ES-I3 (cell line): Measurements from ENCODE around the gene TVP23B.
A peak's percentile ranks its signal among the peaks of the same experiment; 100 is the strongest.
"Not testable (repeated sequence)": the region's sequence is repeated elsewhere in the genome, so short reads cannot be mapped to it uniquely, and the experiment has no call there.

ENCODE experiments used
- H3K36me3 ChIP-seq: 2 replicates; pipeline ENCODE4 v1.6.1; 2013; ENCODE audit warnings: mild to moderate bottlenecking, low read length, control low read depth, moderate library complexity; ENCODE audit not compliant: insufficient read depth
- H3K4me1 ChIP-seq: 2 replicates; pipeline ENCODE4 v1.6.1; 2013; ENCODE audit warnings: mild to moderate bottlenecking, control low read depth, low read length; ENCODE audit not compliant: insufficient read depth
- H3K9ac ChIP-seq: 2 replicates; pipeline ENCODE4 v1.6.1; 2013; ENCODE audit warnings: low read depth, mild to moderate bottlenecking, low read length, moderate library complexity
- H3K9me3 ChIP-seq: 2 replicates; pipeline ENCODE4 v1.6.1; 2013; ENCODE audit warnings: mild to moderate bottlenecking, low read length, moderate library complexity; ENCODE audit not compliant: control insufficient read depth, insufficient read depth

TVP23B gene

GRCh38 chr17:18760221-18760620 is 20.8 kb upstream of the TVP23B start:
- H3K9ac ChIP-seq, H3K9me3 ChIP-seq, H3K4me1 ChIP-seq: not testable (repeated sequence)

GRCh38 chr17:18770572-18770971 is 10.4 kb upstream of the TVP23B start:
- not testable (repeated sequence) for H3K36me3 ChIP-seq, H3K9ac ChIP-seq, H3K9me3 ChIP-seq, H3K4me1 ChIP-seq

More at GRCh38 chr17:18760221-18760620, 20.8 kb upstream of the TVP23B start:
- not testable (repeated sequence) for H3K36me3 ChIP-seq

- H3K9ac ChIP-seq, H3K9me3 ChIP-seq, H3K4me1 ChIP-seq, H3K36me3 ChIP-seq: not testable (repeated sequence)
Observed at GRCh38 chr17:18771066-18771465, 9.9 kb upstream of the TVP23B start.

- Histone ChIP-seq H3K4me1 (no peaks in the 10 kb centered on the region), H3K9me3 (no peaks in the 10 kb centered on the region), H3K36me3 (no peaks in the 10 kb centered on the region), H3K9ac (no peak overlapping the region)
Observed at GRCh38 chr17:18772471-18772870, 8.5 kb upstream of the TVP23B start.

GRCh38 chr17:18781805-18782204 is 822 bp downstream of the TVP23B start:
- not testable (repeated sequence) for H3K36me3 ChIP-seq, H3K9me3 ChIP-seq
- peak overlapping the region; percentile 65; the same call in 1 of the 2 replicates for H3K9ac ChIP-seq

DNA sequence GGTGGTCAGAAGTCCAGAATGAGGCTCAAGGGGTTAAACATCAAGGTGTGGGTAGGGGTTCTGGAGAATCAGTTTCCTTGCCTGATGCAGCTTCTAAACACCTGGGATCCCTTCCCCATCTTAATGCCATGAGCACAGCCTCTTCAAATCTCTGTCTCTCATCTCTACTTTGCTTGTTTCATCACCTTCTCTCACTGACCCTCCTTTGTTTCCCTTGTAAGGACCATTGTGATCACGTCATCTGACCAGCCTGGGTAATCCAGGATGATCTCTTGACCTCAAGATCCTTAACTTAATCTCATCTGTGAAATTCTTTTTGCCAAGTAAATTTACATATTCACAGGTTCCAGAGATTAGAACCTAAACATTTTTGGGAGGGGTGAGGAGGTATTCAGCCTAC is 5.0 kb downstream of the TVP23B start:
- not testable (repeated sequence) for H3K36me3 ChIP-seq, H3K9ac ChIP-seq, H3K9me3 ChIP-seq, H3K4me1 ChIP-seq

More at GRCh38 chr17:18781805-18782204, 822 bp downstream of the TVP23B start:
- not testable (repeated sequence) for H3K4me1 ChIP-seq

DNA sequence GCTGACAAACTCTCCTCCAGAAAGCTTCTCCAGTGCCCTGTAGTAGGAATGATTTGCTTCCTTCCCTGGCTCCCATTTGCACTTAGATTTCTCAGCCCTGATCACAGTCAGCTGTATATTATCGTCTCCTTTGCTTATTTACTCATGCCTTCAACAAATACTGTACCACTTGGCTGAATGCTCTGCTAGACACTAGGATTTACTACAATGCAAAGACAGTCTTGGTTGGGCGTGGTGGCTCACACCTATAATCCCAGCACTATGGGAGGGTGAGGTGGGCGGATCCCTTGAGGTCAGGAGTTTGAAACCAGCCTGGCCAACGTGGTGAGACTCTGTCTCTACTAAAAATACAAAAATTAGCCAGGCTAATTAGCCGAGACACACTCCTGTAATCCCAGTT is 5.9 kb downstream of the TVP23B start:
- not testable (repeated sequence) for H3K9me3 ChIP-seq, H3K36me3 ChIP-seq, H3K9ac ChIP-seq, H3K4me1 ChIP-seq

DNA sequence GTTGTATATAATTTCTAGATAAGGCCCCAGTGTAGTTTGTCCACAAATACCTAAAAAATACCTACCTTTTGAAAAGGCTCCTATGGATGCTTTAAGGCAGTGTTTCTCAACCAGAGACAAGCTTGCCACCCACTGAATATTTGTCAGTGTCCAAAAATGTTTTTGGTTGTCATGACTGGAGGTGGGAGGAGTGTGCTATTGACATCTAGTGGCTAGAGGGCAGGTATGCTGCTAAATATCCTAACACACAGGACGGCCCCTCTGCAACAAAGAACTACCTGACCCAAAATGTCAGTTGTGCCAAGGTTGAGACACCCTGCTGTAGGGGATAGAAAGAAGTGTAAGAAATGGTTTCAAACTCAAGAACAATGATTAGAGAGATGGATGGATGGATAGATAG is 10.4 kb downstream of the TVP23B start:
- not testable (repeated sequence) for H3K36me3 ChIP-seq

DNA sequence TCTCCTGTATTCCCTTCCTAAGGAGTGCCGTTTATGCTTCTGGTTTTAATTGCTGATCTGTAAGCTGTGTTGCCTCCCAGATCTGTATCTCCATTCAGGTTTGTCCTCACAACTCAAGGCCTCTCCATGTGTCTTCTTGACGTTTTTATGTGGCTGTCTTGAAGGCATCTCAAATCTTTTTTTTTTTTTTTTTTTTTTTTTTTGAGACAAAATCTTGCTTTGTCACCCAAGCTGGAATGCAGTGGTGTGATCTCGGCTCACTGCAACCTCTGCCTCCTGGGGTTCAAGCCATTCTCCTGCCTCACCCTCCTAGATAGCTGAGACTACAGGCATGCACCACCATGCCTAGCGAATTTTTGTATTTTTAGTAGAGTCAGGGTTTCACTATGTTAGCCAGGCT is 13.9 kb downstream of the TVP23B start:
- not testable (repeated sequence) for H3K36me3 ChIP-seq, H3K4me1 ChIP-seq, H3K9me3 ChIP-seq, H3K9ac ChIP-seq

More for the DNA sequence above, 10.4 kb downstream of the TVP23B start:
- H3K9ac ChIP-seq, H3K4me1 ChIP-seq, H3K9me3 ChIP-seq: not testable (repeated sequence)

DNA sequence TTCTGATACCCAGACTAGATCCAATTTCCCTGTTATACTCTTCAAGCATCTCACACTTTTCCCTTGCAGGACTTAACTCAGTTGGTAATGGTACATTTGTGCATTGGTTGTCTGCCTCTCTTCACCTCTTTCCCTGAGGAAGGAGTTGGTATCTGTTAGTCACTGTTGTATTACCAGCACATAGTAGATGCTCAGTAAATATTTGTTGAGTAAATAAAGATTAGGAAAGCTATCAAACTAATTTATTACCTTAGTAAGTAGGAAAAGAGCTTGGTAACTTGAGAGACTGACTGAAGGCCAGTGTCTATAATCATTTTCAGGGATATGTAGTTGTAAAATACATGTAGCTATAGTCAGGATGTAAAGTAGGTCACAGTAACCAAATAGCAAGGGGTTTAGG is 15.9 kb downstream of the TVP23B start:
- H3K9ac ChIP-seq, H3K36me3 ChIP-seq, H3K4me1 ChIP-seq, H3K9me3 ChIP-seq: not testable (repeated sequence)

GRCh38 chr17:18803458-18804245 is 22.7 kb downstream of the TVP23B start:
- not testable (repeated sequence) for H3K36me3 ChIP-seq, H3K9me3 ChIP-seq, H3K4me1 ChIP-seq, H3K9ac ChIP-seq

DNA sequence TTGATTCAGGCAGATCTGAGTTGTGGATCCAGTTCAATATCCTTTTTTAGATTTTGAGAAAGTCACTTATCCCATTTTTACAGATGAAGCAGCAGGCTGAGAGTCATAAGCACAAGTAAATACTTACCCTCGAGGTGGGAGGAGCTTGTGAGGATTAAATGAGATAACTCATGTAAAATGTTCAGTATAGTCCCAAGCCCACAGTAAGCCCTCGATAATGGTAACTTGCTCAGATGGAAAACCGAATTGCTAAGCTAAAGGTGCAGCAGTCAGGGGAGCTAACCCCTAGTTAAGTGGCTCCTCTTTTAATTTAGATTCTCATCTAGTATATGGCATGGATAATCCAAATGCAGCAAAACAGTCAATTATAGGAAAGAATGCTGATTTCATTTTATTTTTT is 34.9 kb downstream of the TVP23B start:
- H3K4me1 ChIP-seq, H3K9me3 ChIP-seq, H3K9ac ChIP-seq, H3K36me3 ChIP-seq: not testable (repeated sequence)

- H3K9ac ChIP-seq, H3K9me3 ChIP-seq, H3K36me3 ChIP-seq, H3K4me1 ChIP-seq: not testable (repeated sequence)
Observed at GRCh38 chr17:18816489-18817371, 35.7 kb downstream of the TVP23B start.

DNA sequence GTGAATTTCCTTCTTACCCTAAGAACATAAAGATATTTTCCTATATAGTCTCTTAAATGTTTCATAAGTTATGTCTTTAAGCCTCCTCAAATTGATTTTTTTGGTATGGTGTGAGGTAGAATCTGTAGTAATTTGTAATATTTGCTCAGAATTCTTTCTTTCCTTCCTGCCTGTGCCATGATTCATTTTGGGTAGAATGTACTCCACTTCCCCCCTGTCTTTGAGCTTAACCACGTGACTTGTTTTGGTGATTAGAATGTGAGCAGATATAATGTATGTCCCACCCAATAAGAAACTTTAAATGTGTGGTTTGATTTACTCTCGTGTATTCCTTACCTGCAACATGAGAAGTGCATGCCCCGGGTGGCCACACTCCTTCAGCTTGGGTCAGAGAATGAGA is 40.4 kb downstream of the TVP23B start:
- not testable (repeated sequence) for H3K9ac ChIP-seq, H3K9me3 ChIP-seq, H3K4me1 ChIP-seq, H3K36me3 ChIP-seq

DNA sequence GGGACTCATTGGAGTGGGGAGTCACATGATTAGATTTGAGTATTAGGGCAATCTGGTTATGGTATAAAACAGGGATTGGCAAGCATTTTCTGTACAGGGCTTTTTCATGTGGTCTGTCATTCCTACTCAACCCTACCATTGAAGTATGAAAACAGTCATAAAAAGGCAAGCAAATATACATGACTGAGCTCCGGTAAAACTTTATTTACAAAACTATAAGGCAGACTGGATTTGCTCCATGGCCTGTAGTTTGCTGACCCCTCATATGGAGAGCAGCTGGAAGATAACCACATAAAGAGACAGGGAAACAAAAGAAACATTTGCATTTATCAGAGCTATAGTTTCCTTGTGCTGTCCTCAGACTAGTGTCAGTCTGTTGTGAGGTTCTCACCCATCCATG is 46.6 kb downstream of the TVP23B start:
- H3K4me1 ChIP-seq, H3K9me3 ChIP-seq, H3K36me3 ChIP-seq, H3K9ac ChIP-seq: not testable (repeated sequence)
